Breast epithelium (tissue), 4 donors: ENCODE data around the gene GALNT2. TPM values are rescaled to one million over a fixed set of nuclear protein-coding genes. Genes with fewer than 3 reads are reported as not detected.

Experiments used
- DNase-seq, 2 donors: peaks; one replicate each; pipeline ENCODE4 v3.0.0-alpha.2; 2019; ENCODE audit warnings: low spot score in 2 of 2
- H3K27ac ChIP-seq, 2 donors: fragments of 200-600 bp; sonication (generic) in 1 of 2; one replicate each; pipeline ENCODE4 v1.5.1; 2016 to 2019; ENCODE audit warnings: mild to moderate bottlenecking in 1 of 2
- H3K27me3 ChIP-seq, 2 donors: fragments of 200-600 bp; sonication (generic) in 1 of 2; one replicate each; pipeline versions ENCODE4 v1.5.1 to v1.6.0; 2017 to 2019; ENCODE audit warnings: control low read depth in 1 of 2, mild to moderate bottlenecking in 1 of 2
- H3K36me3 ChIP-seq: fragments of 200-600 bp; one replicate; pipeline ENCODE4 v1.5.1; 2019
- H3K4me1 ChIP-seq, 2 donors: fragments of 200-600 bp; sonication (generic); one replicate each; pipeline ENCODE4 v1.5.1; 2016 to 2019; ENCODE audit warnings: control low read depth in 1 of 2
- H3K4me3 ChIP-seq, 3 donors: fragments of 200-600 bp; sonication (generic); 1 replicate in 2 of 3; 2 replicates in 1 of 3; pipeline ENCODE4 v1.5.1; 2016 to 2019; ENCODE audit warnings: mild to moderate bottlenecking in 3 of 3, moderate library complexity in 2 of 3
- H3K9me3 ChIP-seq, 2 donors: fragments of 200-600 bp; sonication (generic) in 1 of 2; one replicate each; pipeline ENCODE4 v1.5.1; 2016 to 2019; ENCODE audit warnings: control low read depth in 1 of 2
- CTCF ChIP-seq, 3 donors: fragments of 450-650 bp; IDR thresholded peaks; one replicate each; pipeline ENCODE4 v1.5.1; 2016 to 2017; ENCODE audit warnings: antibody characterized with exemption in 3 of 3, mild to moderate bottlenecking in 3 of 3, moderate library complexity in 3 of 3
- POLR2A ChIP-seq: fragments of 450-650 bp; IDR thresholded peaks from one replicate; pipeline ENCODE4 v1.6.1; 2016; ENCODE audit warnings: antibody characterized with exemption, mild to moderate bottlenecking, moderate library complexity
- POLR2AphosphoS5 ChIP-seq, 3 donors: sonication (generic); formaldehyde crosslinking; IDR thresholded peaks; one replicate each; pipeline ENCODE4 v1.6.1; 2017; ENCODE audit warnings: antibody characterized with exemption in 3 of 3
- intact Hi-C: fragments of 100-400 bp; cut with DNase I; formaldehyde crosslinking; loops from one replicate; pipeline ENCODE4 v1.15.1; 2023; ENCODE audit warnings: low total_unique reads
- total RNA-seq, 3 donors: library from RNA; depleted of rRNA; stranded (reverse); fragments of >200 nt; gene quantifications; one replicate each; pipeline ENCODE4 v1.1.0, GENCODE V29; 2016

Gene GALNT2
- total RNA-seq, 3 donors from 2014 or later, result 27.4 to 53.0 (median 42.6) TPM

GRCh38 chr1:230282157-230282556, 215.1 kb downstream of the GALNT2 start:
- no peaks in the 10 kb centered on the region for H3K27me3 ChIP-seq
- no peak for DNase-seq
- no peaks in the 10 kb centered on the region for H3K36me3 ChIP-seq
- TF ChIP-seq POLR2AphosphoS5 (IDR thresholded peaks at IDR 0.05), result no peak
- TF ChIP-seq POLR2A, result no peak
- no peak for TF ChIP-seq CTCF (IDR thresholded peaks at IDR 0.05)
- H3K4me1 ChIP-seq, result no peaks in the 10 kb centered on the region
- H3K9me3 ChIP-seq, result no peaks in the 10 kb centered on the region
- H3K27ac ChIP-seq, result no peak overlapping the region
- H3K4me3 ChIP-seq, result no peak overlapping the region
- intact Hi-C loops, result loop anchor here (10.0 kb wide), 1 partner anchor 647 kb away; no protein-coding TSS in a partner anchor

GRCh38 chr1:230283678-230284077, 216.6 kb downstream of the GALNT2 start:
- Histone ChIP-seq H3K27me3 (peaks cover 0 to 5% of the 10 kb centered on the region in 2 donors), H3K27ac (no peak overlapping the region), H3K4me1 (no peaks in the 10 kb centered on the region), H3K9me3 (no peaks in the 10 kb centered on the region), H3K36me3 (no peaks in the 10 kb centered on the region), H3K4me3 (no peak overlapping the region)
- DNase-seq, result peak in 1 of 2 donors; percentile 15
- intact Hi-C loops, result loop anchor here (10.0 kb wide), 1 partner anchor 649 kb away; no protein-coding TSS in a partner anchor
- no peak for TF ChIP-seq POLR2AphosphoS5 (IDR thresholded peaks at IDR 0.05)
- no peak for TF ChIP-seq CTCF (IDR thresholded peaks at IDR 0.05)
- no peak for TF ChIP-seq POLR2A

- no peaks in the 10 kb centered on the region for H3K9me3 ChIP-seq
- H3K27me3 ChIP-seq, result peaks cover 0 to 7% of the 10 kb centered on the region in 2 donors
- H3K4me1 ChIP-seq, result no peaks in the 10 kb centered on the region
- no peak overlapping the region for H3K27ac ChIP-seq
- no peak overlapping the region for H3K4me3 ChIP-seq
- no peaks in the 10 kb centered on the region for H3K36me3 ChIP-seq
- no peak for TF ChIP-seq POLR2AphosphoS5 (IDR thresholded peaks at IDR 0.05)
- TF ChIP-seq POLR2A, result no peak
- no peak for TF ChIP-seq CTCF (IDR thresholded peaks at IDR 0.05)
- intact Hi-C loops, result loop anchor here (10.0 kb wide), 1 partner anchor 650 kb away; no protein-coding TSS in a partner anchor
- DNase-seq, result no peak
Observed at GRCh38 chr1:230284891-230285290, 217.9 kb downstream of the GALNT2 start.

GRCh38 chr1:230285351-230285750, 218.3 kb downstream of the GALNT2 start:
- Histone ChIP-seq H3K9me3 (no peaks in the 10 kb centered on the region), H3K36me3 (no peaks in the 10 kb centered on the region), H3K27me3 (peaks cover 0 to 7% of the 10 kb centered on the region in 2 donors), H3K4me3 (no peak overlapping the region), H3K4me1 (no peaks in the 10 kb centered on the region), H3K27ac (no peak overlapping the region)
- TF ChIP-seq POLR2A, result no peak
- TF ChIP-seq POLR2AphosphoS5 (IDR thresholded peaks at IDR 0.05), result no peak
- intact Hi-C loops, result loop anchor here (10.0 kb wide), 1 partner anchor 651 kb away; no protein-coding TSS in a partner anchor
- no peak for DNase-seq

- Histone ChIP-seq H3K36me3 (no peaks in the 10 kb centered on the region), H3K4me1 (no peaks in the 10 kb centered on the region)
- no peak for TF ChIP-seq POLR2A
- TF ChIP-seq CTCF (IDR thresholded peaks at IDR 0.05), result no peak
- no peak for TF ChIP-seq POLR2AphosphoS5 (IDR thresholded peaks at IDR 0.05)
Observed at GRCh38 chr1:230286166-230286889, 219.3 kb downstream of the GALNT2 start.

More at GRCh38 chr1:230286166-230286889, 219.3 kb downstream of the GALNT2 start:
- Histone ChIP-seq H3K27ac (no peak overlapping the region), H3K9me3 (no peaks in the 10 kb centered on the region), H3K27me3 (peaks cover 0 to 7% of the 10 kb centered on the region in 2 donors), H3K4me3 (no peak overlapping the region)
- no peak for DNase-seq
- intact Hi-C loops, result loop anchor here (10.0 kb wide), 1 partner anchor 652 kb away; no protein-coding TSS in a partner anchor
